GM18951 (cell line): Measurements from ENCODE around the gene USP9X.

Experiments
- POLR2A ChIP-seq: IDR thresholded peaks from 4 replicates; pipeline ENCODE4 v1.6.1; 2011; ENCODE audit warnings: mild to moderate bottlenecking; ENCODE audit not compliant: insufficient read length, insufficient read depth; ENCODE audit errors: extremely low read depth
- in situ Hi-C: fragments of 300-500 bp; cut with MboI; formaldehyde crosslinking; loops from one replicate; pipeline ENCODE4 v1.12.0; 2022; ENCODE audit warnings: low sequenced_read_pairs, mixed read lengths, inconsistent platforms; ENCODE audit not compliant: unreplicated experiment

The USP9X gene

GRCh38 chrX:41273638-41274037 lies 188.4 kb downstream of the USP9X start:
- TF ChIP-seq POLR2A = no peak
- in situ Hi-C loops = no loop called here

DNA sequence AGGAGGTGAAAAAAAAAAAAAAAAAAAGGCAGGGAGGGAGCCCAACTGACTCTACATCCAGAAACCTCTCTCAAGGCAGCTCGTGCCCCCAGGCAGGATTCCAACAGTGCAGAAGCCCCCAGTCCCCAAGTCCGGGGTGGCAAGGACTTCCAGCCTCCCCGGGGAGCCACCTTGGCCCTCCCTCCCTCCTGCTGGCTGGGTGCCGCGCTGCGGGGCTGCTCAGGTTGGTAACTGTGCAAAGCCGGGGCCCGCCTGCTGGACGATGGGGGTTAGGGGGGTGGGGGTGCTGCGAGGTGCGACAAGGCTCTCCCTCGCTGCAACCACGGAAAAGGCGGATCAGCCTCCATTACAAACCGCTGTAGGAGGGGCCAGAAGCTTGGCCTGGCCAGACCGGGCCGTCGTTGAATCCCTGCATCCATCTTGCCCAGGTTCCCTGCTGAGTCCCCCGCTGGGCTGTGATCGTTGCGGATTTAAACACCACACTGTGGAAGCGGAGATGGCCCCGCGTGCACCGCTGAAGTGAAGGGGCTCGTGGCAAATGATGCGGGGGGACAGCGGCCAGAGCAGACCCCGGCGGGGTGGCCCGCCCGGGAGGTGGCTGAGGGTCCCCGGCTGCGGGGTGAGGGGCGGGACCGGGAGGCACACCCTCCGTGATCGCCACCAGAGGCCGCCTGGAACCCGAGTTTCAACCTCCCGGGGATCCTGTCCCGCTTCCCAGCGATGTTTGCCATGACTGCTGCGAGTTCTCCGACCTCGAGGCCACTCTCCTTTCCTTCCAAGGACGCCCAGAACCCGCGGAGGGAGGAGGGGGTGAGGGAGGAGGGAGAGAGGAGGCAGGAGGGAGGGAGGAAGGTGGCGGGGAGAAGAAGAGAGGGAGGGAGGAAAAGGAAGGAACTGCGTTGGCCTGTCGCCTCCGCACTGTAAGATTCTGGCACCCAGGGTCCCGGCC lies 190.7 kb downstream of the USP9X start:
- in situ Hi-C loops = loop anchor here (25.0 kb wide), 1 partner anchor 436 kb away; the partner anchor contains the start of gene GPR82
- TF ChIP-seq POLR2A = no peak

- in situ Hi-C loops = loop anchor here (25.0 kb wide), 1 partner anchor 435 kb away; the partner anchor contains the start of gene GPR82
- no peak for TF ChIP-seq POLR2A
These were observed 191.6 kb downstream of the USP9X start for GRCh38 chrX:41276661-41277506.

- in situ Hi-C loops = loop anchor here (25.0 kb wide), 1 partner anchor 430 kb away; the partner anchor contains the start of gene GPR82
These were observed 197.1 kb downstream of the USP9X start for GRCh38 chrX:41282307-41282706.

DNA sequence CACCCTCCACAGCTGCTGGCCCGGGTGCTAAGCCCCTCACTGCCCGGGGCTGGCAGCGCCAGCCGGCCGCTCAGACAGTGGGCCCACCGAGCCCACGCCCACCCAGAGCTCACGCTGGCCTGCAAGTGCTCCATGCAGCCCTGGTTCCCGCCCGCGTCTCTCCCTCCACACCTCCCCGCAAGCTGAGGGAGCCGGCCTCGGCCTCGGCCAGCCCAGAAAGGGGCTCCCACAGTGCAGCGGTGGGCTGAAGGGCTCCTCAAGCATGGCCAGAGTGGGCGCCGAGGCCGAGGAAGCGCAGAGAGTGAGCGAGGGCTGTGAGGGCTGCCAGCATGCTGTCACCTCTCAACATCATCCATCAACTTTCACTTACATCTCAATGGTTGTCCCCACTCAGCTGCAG lies 200.7 kb downstream of the USP9X start:
- in situ Hi-C loops = loop anchor here (25.0 kb wide), 1 partner anchor 426 kb away; the partner anchor contains the start of gene GPR82
